ENCODE measurements around the gene FBXW7.

GRCh38 chr4:152293527-152293926 lies 242.4 kb downstream of the FBXW7 start:
- TF ChIP-seq EZH2 (IDR thresholded peaks at IDR 0.05; ENCODE audit: low read length, missing control alignments) = no peak
- TF ChIP-seq, protein P1, sequence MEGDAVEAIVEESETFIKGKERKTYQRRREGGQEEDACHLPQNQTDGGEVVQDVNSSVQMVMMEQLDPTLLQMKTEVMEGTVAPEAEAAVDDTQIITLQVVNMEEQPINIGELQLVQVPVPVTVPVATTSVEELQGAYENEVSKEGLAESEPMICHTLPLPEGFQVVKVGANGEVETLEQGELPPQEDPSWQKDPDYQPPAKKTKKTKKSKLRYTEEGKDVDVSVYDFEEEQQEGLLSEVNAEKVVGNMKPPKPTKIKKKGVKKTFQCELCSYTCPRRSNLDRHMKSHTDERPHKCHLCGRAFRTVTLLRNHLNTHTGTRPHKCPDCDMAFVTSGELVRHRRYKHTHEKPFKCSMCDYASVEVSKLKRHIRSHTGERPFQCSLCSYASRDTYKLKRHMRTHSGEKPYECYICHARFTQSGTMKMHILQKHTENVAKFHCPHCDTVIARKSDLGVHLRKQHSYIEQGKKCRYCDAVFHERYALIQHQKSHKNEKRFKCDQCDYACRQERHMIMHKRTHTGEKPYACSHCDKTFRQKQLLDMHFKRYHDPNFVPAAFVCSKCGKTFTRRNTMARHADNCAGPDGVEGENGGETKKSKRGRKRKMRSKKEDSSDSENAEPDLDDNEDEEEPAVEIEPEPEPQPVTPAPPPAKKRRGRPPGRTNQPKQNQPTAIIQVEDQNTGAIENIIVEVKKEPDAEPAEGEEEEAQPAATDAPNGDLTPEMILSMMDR (conservative IDR thresholded peaks at IDR 0.05 in 1 of 2, IDR thresholded peaks at IDR 0.05 in 1 of 2; ENCODE audit: low read depth in 1 of 2, low read length in 2 of 2) = no peak
